ENCODE measurements around the gene ABTB1.

- TF ChIP-seq ZNF76 (tag by site-specific recombination; IDR thresholded peaks at IDR 0.05; ENCODE audit: borderline replicate concordance, low read depth) (no peak), ZNF704 (tag by site-specific recombination; IDR thresholded peaks at IDR 0.05) (no peak), PBX3 (CRISPR knock-in tag; IDR thresholded peaks at IDR 0.05) (no peak), ZSCAN4 (tag by site-specific recombination; IDR thresholded peaks at IDR 0.05) (no peak), BCL11A (tag by site-specific recombination; IDR thresholded peaks at IDR 0.05; ENCODE audit: low read depth) (no peak), KLF9 (tag by site-specific recombination; IDR thresholded peaks at IDR 0.05; ENCODE audit: low read depth) (no peak), RBAK (tag by site-specific recombination; IDR thresholded peaks at IDR 0.05) (no peak), CTCF (tag by site-specific recombination; IDR thresholded peaks at IDR 0.05) (no peak), ELK4 (IDR thresholded peaks at IDR 0.05; ENCODE audit: borderline replicate concordance, low read depth, low read length) (no peak), REST (tag by site-specific recombination; IDR thresholded peaks at IDR 0.05) (no peak)
Observed at GRCh38 chr3:127647166-127647844, 25.4 kb upstream of the ABTB1 start.

Data from HEK293 (cell line).